ENCODE measurements around the gene IFIT3.
"Not testable (repeated sequence)": the region's sequence is repeated elsewhere in the genome, so short reads cannot be mapped to it uniquely, and the experiment has no call there.

IFIT3 gene

GRCh38 chr10:89329151-89329550, 1.4 kb downstream of the IFIT3 start:
- peak overlapping the region; percentile 12 for H3K4me3 ChIP-seq (ENCODE audit: low read depth, low read length)
- DNase-seq (ENCODE audit: low read depth): no peak
- TF ChIP-seq CTCF (IDR thresholded peaks at IDR 0.05; ENCODE audit: low read depth, low read length): no peak
- no peak for TF ChIP-seq MYC (IDR thresholded peaks at IDR 0.05; ENCODE audit: low read depth, low read length)
- no peak for TF ChIP-seq MAX (IDR thresholded peaks at IDR 0.05; ENCODE audit: low read depth, low read length)
- no peak for TF ChIP-seq POLR2A (IDR thresholded peaks at IDR 0.05; ENCODE audit: extremely low read depth, insufficient read length)

- not testable (repeated sequence) for DNase-seq (ENCODE audit: low read depth); H3K4me3 ChIP-seq (ENCODE audit: low read depth, low read length)
Observed at GRCh38 chr10:89330014-89330413, 2.2 kb downstream of the IFIT3 start.

- no peak for DNase-seq (ENCODE audit: low read depth)
- TF ChIP-seq POLR2A (IDR thresholded peaks at IDR 0.05; ENCODE audit: extremely low read depth, insufficient read length) (no peak), MYC (IDR thresholded peaks at IDR 0.05; ENCODE audit: low read depth, low read length) (no peak), MAX (IDR thresholded peaks at IDR 0.05; ENCODE audit: low read depth, low read length) (no peak), CTCF (IDR thresholded peaks at IDR 0.05; ENCODE audit: low read depth, low read length) (no peak)
Observed at GRCh38 chr10:89330537-89331212, 2.9 kb downstream of the IFIT3 start.

GRCh38 chr10:89331487-89332122, 3.8 kb downstream of the IFIT3 start:
- DNase-seq (ENCODE audit: low read depth): not testable (repeated sequence)

More at GRCh38 chr10:89330537-89331212, 2.9 kb downstream of the IFIT3 start:
- H3K4me3 ChIP-seq (ENCODE audit: low read depth, low read length): no peak overlapping the region

GRCh38 chr10:89332123-89332633, 4.4 kb downstream of the IFIT3 start:
- TF ChIP-seq MYC (IDR thresholded peaks at IDR 0.05; ENCODE audit: low read depth, low read length) (no peak), MAX (IDR thresholded peaks at IDR 0.05; ENCODE audit: low read depth, low read length) (no peak), POLR2A (IDR thresholded peaks at IDR 0.05; ENCODE audit: extremely low read depth, insufficient read length) (no peak), CTCF (IDR thresholded peaks at IDR 0.05; ENCODE audit: low read depth, low read length) (no peak)
- DNase-seq (ENCODE audit: low read depth): peak; percentile 59

More at GRCh38 chr10:89331487-89332122, 3.8 kb downstream of the IFIT3 start:
- not testable (repeated sequence) for H3K4me3 ChIP-seq (ENCODE audit: low read depth, low read length)

GRCh38 chr10:89335226-89335625, 7.4 kb downstream of the IFIT3 start:
- TF ChIP-seq POLR2A (IDR thresholded peaks at IDR 0.05; ENCODE audit: extremely low read depth, insufficient read length): no peak
- no peak for TF ChIP-seq MAX (IDR thresholded peaks at IDR 0.05; ENCODE audit: low read depth, low read length)
- no peak for TF ChIP-seq CTCF (IDR thresholded peaks at IDR 0.05; ENCODE audit: low read depth, low read length)
- no peak for TF ChIP-seq MYC (IDR thresholded peaks at IDR 0.05; ENCODE audit: low read depth, low read length)
- no peak overlapping the region for H3K4me3 ChIP-seq (ENCODE audit: low read depth, low read length)
- DNase-seq (ENCODE audit: low read depth): no peak

More at GRCh38 chr10:89332123-89332633, 4.4 kb downstream of the IFIT3 start:
- peak overlapping the region; percentile 4 for H3K4me3 ChIP-seq (ENCODE audit: low read depth, low read length)
